ENCODE measurements around the gene KCND3.

The KCND3 gene

DNA sequence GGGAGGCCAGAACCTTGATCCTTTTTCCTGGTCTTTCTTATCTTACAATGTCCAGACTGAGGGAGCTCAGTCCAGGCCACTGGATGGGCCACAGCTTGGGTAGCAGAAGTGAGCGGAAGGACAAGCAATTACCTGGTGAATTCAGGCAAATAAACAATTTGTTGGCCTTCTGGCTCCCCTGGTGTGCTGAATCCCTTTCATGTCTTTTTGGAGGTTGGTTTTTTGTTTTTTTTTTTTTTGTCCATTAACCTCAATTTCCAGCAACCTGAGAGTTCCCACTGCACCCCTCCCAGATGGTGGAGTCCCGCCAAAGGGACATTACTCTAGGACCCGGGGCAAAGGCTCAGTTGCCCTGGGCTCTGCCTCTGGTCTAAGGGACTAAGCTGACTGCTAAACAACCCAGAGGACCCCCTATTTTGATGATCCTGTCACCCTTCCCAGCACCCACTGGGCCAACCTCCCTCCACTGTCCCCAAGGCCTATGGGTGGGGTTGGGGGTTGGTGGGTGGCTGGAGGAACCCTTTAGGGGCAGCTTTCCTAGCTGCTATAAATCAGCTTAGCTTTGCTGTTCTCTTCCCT lies 85.5 kb downstream of the KCND3 start:
- DNase-seq (ENCODE audit: low read depth, low spot score), result no peak
- TF ChIP-seq, protein P1, sequence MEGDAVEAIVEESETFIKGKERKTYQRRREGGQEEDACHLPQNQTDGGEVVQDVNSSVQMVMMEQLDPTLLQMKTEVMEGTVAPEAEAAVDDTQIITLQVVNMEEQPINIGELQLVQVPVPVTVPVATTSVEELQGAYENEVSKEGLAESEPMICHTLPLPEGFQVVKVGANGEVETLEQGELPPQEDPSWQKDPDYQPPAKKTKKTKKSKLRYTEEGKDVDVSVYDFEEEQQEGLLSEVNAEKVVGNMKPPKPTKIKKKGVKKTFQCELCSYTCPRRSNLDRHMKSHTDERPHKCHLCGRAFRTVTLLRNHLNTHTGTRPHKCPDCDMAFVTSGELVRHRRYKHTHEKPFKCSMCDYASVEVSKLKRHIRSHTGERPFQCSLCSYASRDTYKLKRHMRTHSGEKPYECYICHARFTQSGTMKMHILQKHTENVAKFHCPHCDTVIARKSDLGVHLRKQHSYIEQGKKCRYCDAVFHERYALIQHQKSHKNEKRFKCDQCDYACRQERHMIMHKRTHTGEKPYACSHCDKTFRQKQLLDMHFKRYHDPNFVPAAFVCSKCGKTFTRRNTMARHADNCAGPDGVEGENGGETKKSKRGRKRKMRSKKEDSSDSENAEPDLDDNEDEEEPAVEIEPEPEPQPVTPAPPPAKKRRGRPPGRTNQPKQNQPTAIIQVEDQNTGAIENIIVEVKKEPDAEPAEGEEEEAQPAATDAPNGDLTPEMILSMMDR (IDR thresholded peaks at IDR 0.05; ENCODE audit: insufficient read depth, low read length, missing control alignments), result no peak
- ChIA-PET CTCF (no interaction called here), POLR2A (interaction anchor here (0.7 kb wide), 1 partner anchor 243 kb away, joined by 3 read pairs; no protein-coding TSS in a partner anchor)
- no peak overlapping the region for H3K4me3 ChIP-seq (ENCODE audit: low read depth, low read length)

DNA sequence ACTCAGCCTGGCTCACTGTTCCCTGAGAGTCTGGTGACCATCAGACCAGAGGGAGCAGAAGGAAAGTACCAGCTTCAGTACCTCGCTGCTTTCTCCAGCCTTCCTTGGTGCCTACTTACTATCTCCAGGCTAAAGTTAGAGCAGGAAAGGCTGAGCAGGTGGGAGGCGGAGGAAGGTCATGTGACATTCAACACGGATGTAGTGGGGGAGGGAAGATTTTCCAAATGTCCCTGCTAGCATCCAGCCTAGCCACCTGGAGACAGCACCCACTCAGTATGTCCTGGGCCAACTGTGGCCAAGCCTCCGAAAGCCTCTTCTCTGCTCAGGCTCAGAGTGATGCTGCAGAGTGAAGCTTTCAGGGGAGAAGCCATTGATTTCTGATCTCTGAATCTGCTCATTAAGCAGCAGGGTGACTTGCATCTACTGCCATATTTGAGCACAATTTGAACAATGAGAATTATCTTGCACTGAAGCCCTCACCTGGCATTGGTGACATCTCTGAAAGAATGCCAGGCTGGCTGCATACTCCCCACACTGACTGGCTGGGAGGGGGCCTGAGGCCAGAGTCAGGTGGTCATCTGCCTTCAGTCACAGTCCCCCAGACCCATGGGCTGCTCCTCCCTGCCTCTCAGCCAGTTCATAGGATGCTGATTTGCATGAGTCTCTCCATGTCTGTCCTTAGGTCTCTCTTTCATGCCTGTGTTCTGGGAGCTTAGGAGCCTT lies 86.2 kb downstream of the KCND3 start:
- ChIA-PET POLR2A (no interaction called here), CTCF (no interaction called here)
- no peak for DNase-seq (ENCODE audit: low read depth, low spot score)
- TF ChIP-seq, protein P1 (IDR thresholded peaks at IDR 0.05; ENCODE audit: insufficient read depth, low read length, missing control alignments), result no peak
- H3K4me3 ChIP-seq (ENCODE audit: low read depth, low read length), result no peak overlapping the region

DNA sequence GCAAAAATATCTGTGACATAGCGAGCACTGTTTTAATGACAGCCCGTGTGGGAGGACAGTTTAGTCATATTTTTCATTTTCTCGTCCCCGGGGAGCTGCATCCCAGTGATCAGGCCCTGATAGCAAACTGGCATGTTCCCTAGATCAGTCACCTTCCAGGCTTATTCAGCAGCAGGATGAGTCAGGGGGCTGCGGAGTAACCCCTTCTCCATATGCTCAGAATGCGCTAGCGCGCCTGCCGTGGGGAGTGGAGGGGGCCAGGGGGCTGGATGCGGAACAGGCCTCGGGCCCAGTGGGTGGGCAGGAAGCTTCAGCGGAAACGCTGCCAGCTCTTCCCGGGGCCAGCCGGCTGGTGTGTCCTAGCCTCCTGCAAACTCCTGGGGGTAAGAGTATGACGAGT lies 94.0 kb downstream of the KCND3 start:
- TF ChIP-seq, protein P1 (IDR thresholded peaks at IDR 0.05; ENCODE audit: insufficient read depth, low read length, missing control alignments), result no peak
- CTCF ChIA-PET, result no interaction called here
- no peak for DNase-seq (ENCODE audit: low read depth, low spot score)
- no peak overlapping the region for H3K4me3 ChIP-seq (ENCODE audit: low read depth, low read length)
- POLR2A ChIA-PET, result no interaction called here

DNA sequence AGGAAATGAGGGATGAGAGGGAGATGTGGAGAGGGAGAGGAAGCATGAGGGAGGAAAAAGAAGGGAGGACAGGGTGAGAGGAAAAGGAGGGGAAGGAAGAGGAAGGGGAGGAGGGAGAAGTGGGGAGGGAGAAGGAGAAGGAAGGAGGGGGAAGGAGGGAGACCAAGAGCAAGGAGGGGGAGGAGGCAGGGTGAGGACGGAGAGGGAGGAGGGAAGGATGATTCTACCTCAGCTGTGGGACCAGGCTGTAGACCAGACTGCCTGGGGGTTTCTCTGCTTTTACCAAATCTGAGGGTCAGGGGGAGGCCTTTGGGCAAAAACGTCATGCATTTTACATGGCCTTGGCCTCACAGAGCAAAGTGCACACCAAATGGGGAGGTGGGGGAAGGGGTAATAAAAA lies 94.5 kb downstream of the KCND3 start:
- no peak overlapping the region for H3K4me3 ChIP-seq (ENCODE audit: low read depth, low read length)
- no peak for DNase-seq (ENCODE audit: low read depth, low spot score)
- ChIA-PET POLR2A (no interaction called here), CTCF (no interaction called here)
- TF ChIP-seq, protein P1 (IDR thresholded peaks at IDR 0.05; ENCODE audit: insufficient read depth, low read length, missing control alignments), result no peak

DNA sequence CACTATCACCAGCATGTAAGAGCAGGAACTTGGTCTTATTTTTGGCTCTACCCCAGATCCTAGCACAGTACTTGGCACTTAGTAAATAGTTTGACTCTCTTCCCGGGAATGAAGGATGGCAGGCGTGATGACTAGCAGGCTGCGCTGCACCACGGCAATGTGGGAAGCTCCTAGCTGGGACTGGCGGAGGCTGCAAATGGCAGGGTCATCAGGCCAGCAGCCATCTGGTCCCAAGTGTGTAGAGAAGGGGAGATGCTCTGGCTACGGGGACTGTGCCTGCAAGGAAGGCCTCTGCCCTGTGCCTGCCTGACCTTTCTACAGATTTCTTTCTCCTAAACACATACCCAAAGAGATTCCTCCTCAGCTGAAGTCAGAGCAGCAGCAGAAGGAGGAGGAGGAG lies 95.0 kb downstream of the KCND3 start:
- ChIA-PET CTCF (no interaction called here), POLR2A (no interaction called here)
- TF ChIP-seq, protein P1 (IDR thresholded peaks at IDR 0.05; ENCODE audit: insufficient read depth, low read length, missing control alignments), result no peak
- no peak for DNase-seq (ENCODE audit: low read depth, low spot score)
- H3K4me3 ChIP-seq (ENCODE audit: low read depth, low read length), result no peak overlapping the region

DNA sequence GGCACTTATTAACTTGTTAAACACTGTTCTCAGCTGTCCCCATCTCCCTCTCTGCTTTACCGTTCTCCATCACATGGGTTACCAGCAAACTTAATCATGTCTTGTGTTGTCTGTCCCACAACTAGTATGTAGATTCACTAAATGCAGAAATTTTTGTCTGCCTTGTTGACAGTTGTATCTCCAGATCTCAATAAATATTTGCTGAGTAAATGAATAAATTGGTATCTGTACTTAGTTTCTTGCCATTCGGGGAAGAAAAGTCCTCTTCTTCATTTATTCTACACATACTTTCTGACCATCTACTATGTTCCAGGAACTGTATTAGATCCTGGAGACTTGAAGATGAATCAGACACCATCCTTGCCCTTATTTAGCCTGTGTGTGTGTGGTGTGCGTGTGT lies 97.9 kb downstream of the KCND3 start:
- TF ChIP-seq, protein P1 (IDR thresholded peaks at IDR 0.05; ENCODE audit: insufficient read depth, low read length, missing control alignments), result no peak
- no peak overlapping the region for H3K4me3 ChIP-seq (ENCODE audit: low read depth, low read length)
- CTCF ChIA-PET, result no interaction called here
- DNase-seq (ENCODE audit: low read depth, low spot score), result no peak
- POLR2A ChIA-PET, result no interaction called here

Data from AG04449 (cell line).